Measurements from ENCODE around the gene OR2AP1. TPM values are rescaled to one million over a fixed set of nuclear protein-coding genes. Genes with fewer than 3 reads are reported as not detected.
A peak's percentile ranks its signal among the peaks of the same experiment; 100 is the strongest.
"Not testable (repeated sequence)": the region's sequence is repeated elsewhere in the genome, so short reads cannot be mapped to it uniquely, and the experiment has no call there.

OR2AP1 gene
- not detected for polyA plus RNA-seq (2012; ENCODE audit: insufficient read depth, insufficient read length)

DNA sequence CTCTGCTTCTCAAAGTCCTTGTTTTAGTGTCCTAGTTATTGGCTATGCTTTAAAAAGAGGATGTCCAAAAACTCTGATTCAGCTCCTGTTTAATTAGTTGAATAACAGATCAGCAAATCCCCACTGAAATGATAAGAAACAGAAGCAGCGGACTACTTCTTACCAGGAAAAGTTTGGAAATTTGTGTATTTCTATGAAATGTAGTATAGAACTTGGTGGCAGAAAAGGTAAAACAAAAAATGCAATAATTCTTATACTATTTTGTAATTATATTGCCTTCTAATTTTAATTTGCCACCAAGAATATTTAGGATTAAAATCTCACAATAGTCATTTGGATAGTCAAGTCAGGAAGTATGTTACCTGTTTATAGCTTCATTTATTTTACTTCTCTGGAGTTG lies at the start of gene OR2AP1:
Gene OR2AP1 (plus strand): TSS at position 301 of the 400 bp plus-strand sequence. CDS start 1,947 bp downstream, outside the sequence.
- H3K4me3 ChIP-seq (ENCODE audit: low read length), result no peak within 1 kb of the TSS
- no peak for DNase-seq (ENCODE audit: low read depth, low spot score)

DNA sequence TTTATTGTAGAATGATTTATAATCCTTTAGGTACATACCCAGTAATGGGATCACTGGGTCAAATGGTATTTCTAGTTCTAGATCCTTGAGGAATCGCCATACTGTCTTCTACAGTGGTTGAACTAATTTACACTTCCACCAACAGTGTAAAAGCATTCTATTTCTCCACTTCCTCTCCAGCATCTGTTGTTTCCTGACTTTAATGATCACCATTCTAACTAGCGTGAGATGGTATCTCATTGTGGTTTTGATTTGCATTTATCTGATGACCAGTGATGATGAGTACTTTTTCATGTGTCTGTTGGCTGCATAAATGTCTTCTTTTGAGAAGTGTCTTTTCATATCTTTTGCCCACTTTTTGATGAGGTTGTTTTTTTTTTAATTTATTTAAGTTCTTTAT lies 24.0 kb upstream of the OR2AP1 start:
- DNase-seq (ENCODE audit: low read depth, low spot score); H3K4me3 ChIP-seq (ENCODE audit: low read length): not testable (repeated sequence)

DNA sequence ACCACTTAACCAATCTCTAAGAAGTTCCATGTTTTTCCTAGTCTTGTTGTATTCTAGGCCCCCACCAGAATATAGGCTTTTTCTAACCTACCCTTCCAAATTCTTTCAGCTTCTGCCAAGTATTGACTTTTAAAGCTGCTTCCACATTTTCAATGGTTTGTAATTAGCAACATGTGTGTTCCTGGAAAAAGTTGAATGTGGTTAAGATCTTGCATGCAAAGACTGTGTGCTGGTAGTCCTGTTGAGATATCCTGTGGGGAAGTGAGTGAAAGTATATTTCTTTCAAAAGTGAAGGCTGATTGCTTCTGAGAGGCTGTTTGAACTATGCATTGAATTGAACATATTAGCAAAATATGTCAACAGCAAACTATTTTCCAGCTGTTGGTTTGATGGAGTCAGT lies 23.5 kb upstream of the OR2AP1 start:
- H3K4me3 ChIP-seq (ENCODE audit: low read length), result no peak overlapping the region
- DNase-seq (ENCODE audit: low read depth, low spot score), result no peak

GRCh38 chr12:55549302-55549701 lies 23.0 kb upstream of the OR2AP1 start, which contains the start of gene OR6C4:
OR6C4 (plus strand) TSS chr12:55549602; CDS start chr12:55551227, 1,625 bp downstream.
- no peak within 1 kb of the TSS for H3K4me3 ChIP-seq (ENCODE audit: low read length)
- DNase-seq (ENCODE audit: low read depth, low spot score), result no peak

GRCh38 chr12:55554296-55554695 lies 18.0 kb upstream of the OR2AP1 start:
- H3K4me3 ChIP-seq (ENCODE audit: low read length), result no peak overlapping the region
- DNase-seq (ENCODE audit: low read depth, low spot score), result no peak

DNA sequence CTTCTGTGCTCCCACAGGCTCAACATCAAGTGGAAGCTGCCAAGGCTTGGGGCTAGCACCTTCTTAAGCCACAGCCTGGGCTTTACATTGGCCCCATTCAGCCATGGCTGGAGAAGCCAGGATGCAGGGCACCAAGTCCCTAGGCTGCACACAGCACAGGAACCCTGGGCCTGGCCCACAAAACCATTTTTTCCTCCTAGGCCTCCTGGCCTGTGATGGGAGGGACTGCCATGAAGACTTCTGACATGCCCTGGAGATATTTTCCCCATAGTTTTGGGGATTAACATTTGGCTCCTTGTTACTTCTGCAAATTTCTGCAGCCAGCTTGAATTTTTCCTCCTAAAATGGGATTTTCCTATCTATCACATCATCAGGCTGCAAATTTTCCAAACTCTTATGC lies 2.2 kb upstream of the OR2AP1 start:
- not testable (repeated sequence) for H3K4me3 ChIP-seq (ENCODE audit: low read length); DNase-seq (ENCODE audit: low read depth, low spot score)

GRCh38 chr12:55570689-55571088 lies 1.6 kb upstream of the OR2AP1 start:
- not testable (repeated sequence) for H3K4me3 ChIP-seq (ENCODE audit: low read length); DNase-seq (ENCODE audit: low read depth, low spot score)

- no peak overlapping the region for H3K4me3 ChIP-seq (ENCODE audit: low read length)
- no peak for DNase-seq (ENCODE audit: low read depth, low spot score)
Observed at GRCh38 chr12:55582066-55582465, 9.8 kb downstream of the OR2AP1 start.

- no peak for DNase-seq (ENCODE audit: low read depth, low spot score)
- H3K4me3 ChIP-seq (ENCODE audit: low read length), result no peak overlapping the region
Observed at GRCh38 chr12:55585817-55586216, 13.5 kb downstream of the OR2AP1 start.

GRCh38 chr12:55590152-55590551 lies 17.9 kb downstream of the OR2AP1 start:
- not testable (repeated sequence) for DNase-seq (ENCODE audit: low read depth, low spot score); H3K4me3 ChIP-seq (ENCODE audit: low read length)

DNA sequence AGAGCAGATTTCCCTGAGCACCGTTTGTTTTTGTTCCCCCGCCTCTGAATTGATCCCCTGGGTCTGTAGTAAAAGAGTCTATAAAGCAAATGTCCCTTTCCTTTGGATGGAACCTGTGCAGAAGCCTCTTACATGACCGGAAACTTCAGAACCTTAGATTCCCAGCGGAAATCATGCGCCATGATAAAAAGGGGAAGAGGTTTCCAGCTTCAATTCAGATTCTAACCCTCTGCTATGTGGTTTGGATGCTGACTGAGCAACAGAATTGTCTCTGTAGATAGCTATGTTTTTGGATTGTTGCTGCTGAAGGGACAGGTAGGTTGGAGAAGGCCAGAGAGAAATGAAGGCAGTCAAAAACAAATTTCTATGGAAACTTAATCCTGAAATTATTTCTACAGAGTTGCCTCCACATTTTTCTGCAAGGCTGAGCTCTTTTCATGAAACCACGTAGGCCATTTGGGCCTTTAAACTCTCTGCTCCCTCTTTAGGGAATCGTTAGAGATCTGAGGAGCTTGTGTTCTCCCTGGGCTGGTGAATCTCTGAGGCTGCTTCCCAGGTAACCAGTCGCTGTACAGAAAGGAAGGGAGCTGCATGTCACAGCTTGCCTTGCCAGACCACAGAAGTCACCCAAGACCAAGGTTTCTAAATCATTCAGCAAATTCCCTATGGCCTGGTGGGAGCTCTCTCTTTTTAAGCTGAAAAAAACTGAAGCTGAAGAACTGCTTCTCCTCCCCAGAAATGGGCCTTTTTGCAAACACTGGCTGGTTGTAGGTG lies 35.7 kb downstream of the OR2AP1 start:
- no peak for DNase-seq (ENCODE audit: low read depth, low spot score)
- H3K4me3 ChIP-seq (ENCODE audit: low read length), result no peak overlapping the region

DNA sequence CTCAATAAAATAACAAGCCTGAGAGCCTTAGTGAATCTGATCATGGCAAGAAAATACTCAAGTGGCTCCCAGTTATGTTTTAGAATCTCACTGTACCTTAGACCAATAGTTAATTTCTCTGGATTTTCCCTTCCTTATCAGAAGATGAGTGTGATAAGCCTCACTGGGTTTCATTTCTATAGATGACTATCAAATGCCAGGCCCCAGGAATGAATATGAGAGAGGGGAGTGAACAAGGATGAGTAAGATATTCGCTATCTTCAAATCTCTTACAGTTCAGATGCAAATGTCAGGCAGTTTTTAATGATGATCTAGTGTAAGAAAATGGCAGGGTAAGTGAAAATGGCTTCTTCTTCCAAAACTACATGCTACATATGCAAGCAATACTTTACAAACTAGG lies 38.3 kb downstream of the OR2AP1 start:
- no peak for DNase-seq (ENCODE audit: low read depth, low spot score)
- no peak overlapping the region for H3K4me3 ChIP-seq (ENCODE audit: low read length)

DNA sequence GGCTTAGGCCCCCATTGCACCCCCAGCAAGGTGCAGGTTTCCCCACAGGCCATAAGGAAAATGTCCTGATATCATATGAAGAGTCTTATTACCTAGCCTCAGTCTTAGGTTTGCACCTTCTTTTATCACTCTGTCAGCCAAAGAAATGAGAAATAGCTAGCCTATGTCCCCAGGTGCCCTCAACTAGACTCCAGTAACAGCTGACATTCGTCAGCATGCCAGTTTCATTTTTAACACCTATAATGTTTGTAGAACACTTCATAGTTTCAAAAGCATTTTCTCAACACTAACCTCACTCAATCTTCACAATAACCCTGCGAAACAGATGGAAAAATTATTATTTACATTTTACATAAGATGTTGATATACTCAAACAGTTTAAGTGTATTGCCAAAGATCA lies 40.4 kb downstream of the OR2AP1 start:
- DNase-seq (ENCODE audit: low read depth, low spot score), result no peak
- H3K4me3 ChIP-seq (ENCODE audit: low read length), result no peak overlapping the region

DNA sequence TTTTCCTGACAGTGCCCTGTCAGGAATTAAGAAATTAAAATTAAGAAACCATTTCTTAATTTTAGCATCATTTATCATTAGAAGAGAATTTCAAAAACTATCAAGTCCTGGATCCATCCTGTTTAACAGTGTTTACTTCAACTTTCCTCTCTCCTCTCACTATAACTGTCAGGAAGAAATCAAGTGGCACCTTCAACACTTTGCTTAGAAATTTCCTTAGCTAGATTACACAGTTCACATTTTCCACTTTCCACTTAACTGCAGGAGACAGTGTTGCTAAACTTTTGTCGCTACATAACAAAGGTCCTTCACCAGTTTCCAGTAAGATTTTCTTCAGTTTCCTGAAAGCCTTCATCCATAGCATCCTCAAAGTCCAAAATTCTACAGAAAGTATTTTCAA lies 42.5 kb downstream of the OR2AP1 start:
- H3K4me3 ChIP-seq (ENCODE audit: low read length), result no peak overlapping the region
- no peak for DNase-seq (ENCODE audit: low read depth, low spot score)

GRCh38 chr12:55619354-55620138 lies 47.3 kb downstream of the OR2AP1 start:
- DNase-seq (ENCODE audit: low read depth, low spot score), result peak; percentile 89
- no peak overlapping the region for H3K4me3 ChIP-seq (ENCODE audit: low read length)

GRCh38 chr12:55624056-55624455 lies 51.8 kb downstream of the OR2AP1 start:
- no peak for DNase-seq (ENCODE audit: low read depth, low spot score)
- no peak overlapping the region for H3K4me3 ChIP-seq (ENCODE audit: low read length)
